PC-3 (cell line): Measurements from ENCODE around the gene RUFY2. TPM values are rescaled to one million over a fixed set of nuclear protein-coding genes. Genes with fewer than 3 reads are reported as not detected.

Experiments
- ATAC-seq: fragments of 200-7000 bp; cut with Tn5 transposase; 2 replicates; pipeline ENCODE4 v1.9.1; 2020; ENCODE audit warnings: mild to moderate bottlenecking, moderate library complexity
- BruUV-seq: library from RNA; stranded (reverse); fragments of 400-500 nt; replicated peaks from 2 replicates; lab custom pipeline; 2021; lab: Mats Ljungman, UMichigan
- CTCF ChIA-PET: fragments of 300-600 bp; sonication (Branson Sonifier 250); formaldehyde crosslinking; loops from one replicate; lab custom pipeline; 2022; ENCODE audit warnings: antibody characterized with exemption; lab: Charles Lee
- POLR2A ChIA-PET: fragments of 300-600 bp; sonication (Branson Sonifier 250); formaldehyde crosslinking; loops from one replicate; lab custom pipeline; 2022; ENCODE audit warnings: antibody characterized with exemption; ENCODE audit not compliant: unreplicated experiment; lab: Charles Lee
- DNase-seq: peaks from one replicate; pipeline ENCODE4 v3.0.0-alpha.2; 2015
- H2AFZ ChIP-seq: fragments of 300-600 bp; sonication (generic); 2 replicates; pipeline ENCODE4 v1.6.0; 2016; ENCODE audit warnings: antibody characterized with exemption, low read length
- H3F3A ChIP-seq: fragments of 300-600 bp; sonication (generic); one replicate; pipeline ENCODE4 v1.6.0; 2017; ENCODE audit warnings: antibody characterized with exemption, low read length, control low read depth, mild to moderate bottlenecking; ENCODE audit not compliant: unreplicated experiment
- H3K27ac ChIP-seq: fragments of 300-600 bp; sonication (generic); 2 replicates; pipeline ENCODE4 v1.5.1; 2016; ENCODE audit warnings: mild to moderate bottlenecking, low read length
- H3K27me3 ChIP-seq: fragments of 300-600 bp; sonication (generic); 2 replicates; pipeline ENCODE4 v1.6.1; 2016; ENCODE audit warnings: low read length, mixed read lengths
- H3K36me3 ChIP-seq: fragments of 300-600 bp; sonication (generic); 2 replicates; pipeline ENCODE4 v1.6.1; 2016; ENCODE audit warnings: low read depth, mixed run types, low read length, mixed read lengths
- H3K4me1 ChIP-seq: fragments of 300-600 bp; sonication (generic); 2 replicates; pipeline ENCODE4 v1.5.1; 2016; ENCODE audit warnings: low read length; ENCODE audit not compliant: insufficient read depth
- H3K4me2 ChIP-seq: fragments of 300-600 bp; sonication (generic); 2 replicates; pipeline ENCODE4 v1.6.0; 2016; ENCODE audit warnings: low read length
- H3K4me3 ChIP-seq: fragments of 300-600 bp; sonication (generic); 2 replicates; pipeline ENCODE4 v1.5.1; 2016; ENCODE audit warnings: mild to moderate bottlenecking, low read length, mixed read lengths
- H3K79me2 ChIP-seq: fragments of 300-600 bp; sonication (generic); 2 replicates; pipeline ENCODE4 v1.6.1; 2017; ENCODE audit warnings: low read length, mixed read lengths
- H3K9ac ChIP-seq: fragments of 300-600 bp; sonication (generic); 2 replicates; pipeline ENCODE4 v1.6.0; 2016; ENCODE audit warnings: mild to moderate bottlenecking, low read length
- H3K9me2 ChIP-seq: fragments of 300-600 bp; sonication (generic); replicated peaks from 2 replicates; pipeline ENCODE4 v1.6.1; 2016; ENCODE audit warnings: mixed run types, low read length, mixed read lengths
- H3K9me3 ChIP-seq: fragments of 300-600 bp; sonication (generic); 2 replicates; pipeline ENCODE4 v1.6.1; 2016; ENCODE audit warnings: low read length, mixed read lengths
- H4K20me1 ChIP-seq: fragments of 300-600 bp; sonication (generic); 2 replicates; pipeline ENCODE4 v1.6.1; 2016; ENCODE audit warnings: low read length, mixed read lengths
- EZH2 ChIP-seq: fragments of 300-600 bp; sonication (generic); IDR thresholded peaks from one replicate; pipeline ENCODE4 v1.6.1; 2017; ENCODE audit warnings: antibody characterized with exemption, mild to moderate bottlenecking, low read length; ENCODE audit not compliant: unreplicated experiment
- EZH2phosphoT487 ChIP-seq: fragments of 300-600 bp; sonication (generic); IDR thresholded peaks from 2 replicates; pipeline ENCODE4 v1.6.1; 2018; ENCODE audit warnings: mild to moderate bottlenecking, antibody characterized with exemption, low read length, borderline replicate concordance
- intact Hi-C: fragments of 100-400 bp; cut with micrococcal nuclease; formaldehyde crosslinking; loops from 2 replicates; pipeline ENCODE4 v1.9.0; 2023
- total RNA-seq: library from RNA; depleted of rRNA; stranded (reverse); fragments of >200 nt; gene quantifications from 2 replicates; pipeline ENCODE4 v1.2.3, GENCODE V29; 2014
- TF ChIP-seq, protein P1 (sequence below): fragments of 300-600 bp; sonication (generic); conservative IDR thresholded peaks from 2 replicates; pipeline ENCODE4 v1.5.1; 2017; ENCODE audit warnings: antibody characterized with exemption, low read depth, mild to moderate bottlenecking, low read length

Gene RUFY2
- total RNA-seq, 1 experiment from 2014 or later = 18.3 TPM

GRCh38 chr10:68305854-68306253, 101.2 kb downstream of the RUFY2 start:
- no peak for ATAC-seq
- no peak overlapping the region for H2AFZ ChIP-seq

GRCh38 chr10:68303849-68304412, 103.1 kb downstream of the RUFY2 start:
- H3K4me3 ChIP-seq = no peak overlapping the region
- CTCF ChIA-PET = interaction anchor here (0.6 to 4.0 kb wide), 2 partner anchors 91 to 547 kb away, joined by 3 to 130 read pairs; no protein-coding TSS in a partner anchor
- H3K9me2 ChIP-seq = no peaks in the 10 kb centered on the region
- POLR2A ChIA-PET = no interaction called here
- ATAC-seq (no peak), DNase-seq (no peak)
- intact Hi-C loops = loop anchor here (2.0 kb wide), 1 partner anchor 83 kb away; no protein-coding TSS in a partner anchor
- no peak overlapping the region for H3K27ac ChIP-seq
- no peaks in the 10 kb centered on the region for H3K79me2 ChIP-seq
- H3K9me3 ChIP-seq = no peaks in the 10 kb centered on the region
- no TSS peak for BruUV-seq
- TF ChIP-seq EZH2 = no peak
- no peak for TF ChIP-seq EZH2phosphoT487
- TF ChIP-seq, protein P1, sequence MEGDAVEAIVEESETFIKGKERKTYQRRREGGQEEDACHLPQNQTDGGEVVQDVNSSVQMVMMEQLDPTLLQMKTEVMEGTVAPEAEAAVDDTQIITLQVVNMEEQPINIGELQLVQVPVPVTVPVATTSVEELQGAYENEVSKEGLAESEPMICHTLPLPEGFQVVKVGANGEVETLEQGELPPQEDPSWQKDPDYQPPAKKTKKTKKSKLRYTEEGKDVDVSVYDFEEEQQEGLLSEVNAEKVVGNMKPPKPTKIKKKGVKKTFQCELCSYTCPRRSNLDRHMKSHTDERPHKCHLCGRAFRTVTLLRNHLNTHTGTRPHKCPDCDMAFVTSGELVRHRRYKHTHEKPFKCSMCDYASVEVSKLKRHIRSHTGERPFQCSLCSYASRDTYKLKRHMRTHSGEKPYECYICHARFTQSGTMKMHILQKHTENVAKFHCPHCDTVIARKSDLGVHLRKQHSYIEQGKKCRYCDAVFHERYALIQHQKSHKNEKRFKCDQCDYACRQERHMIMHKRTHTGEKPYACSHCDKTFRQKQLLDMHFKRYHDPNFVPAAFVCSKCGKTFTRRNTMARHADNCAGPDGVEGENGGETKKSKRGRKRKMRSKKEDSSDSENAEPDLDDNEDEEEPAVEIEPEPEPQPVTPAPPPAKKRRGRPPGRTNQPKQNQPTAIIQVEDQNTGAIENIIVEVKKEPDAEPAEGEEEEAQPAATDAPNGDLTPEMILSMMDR = no peak
- H3K9ac ChIP-seq = no peak overlapping the region
- H3F3A ChIP-seq = no peaks in the 10 kb centered on the region
- H3K4me2 ChIP-seq = no peak overlapping the region
- peaks cover 8% of the 10 kb centered on the region; the same call in 1 of the 2 replicates for H3K4me1 ChIP-seq
- no peak overlapping the region for H2AFZ ChIP-seq
- no peaks in the 10 kb centered on the region for H3K36me3 ChIP-seq
- no peaks in the 10 kb centered on the region for H3K27me3 ChIP-seq
- no peaks in the 10 kb centered on the region for H4K20me1 ChIP-seq

More at GRCh38 chr10:68305854-68306253, 101.2 kb downstream of the RUFY2 start:
- Histone ChIP-seq H3K27ac (no peak overlapping the region), H3K4me1 (peaks cover 8% of the 10 kb centered on the region; the same call in 1 of the 2 replicates), H3K27me3 (no peaks in the 10 kb centered on the region), H3K79me2 (no peaks in the 10 kb centered on the region), H3K4me3 (no peak overlapping the region), H3K9ac (no peak overlapping the region), H3K9me2 (no peaks in the 10 kb centered on the region), H4K20me1 (no peaks in the 10 kb centered on the region), H3K9me3 (no peaks in the 10 kb centered on the region), H3K4me2 (no peak overlapping the region), H3F3A (no peaks in the 10 kb centered on the region), H3K36me3 (no peaks in the 10 kb centered on the region)
- intact Hi-C loops = no loop called here
- ChIA-PET POLR2A (no interaction called here), CTCF (interaction anchor here (1.0 to 1.8 kb wide), 2 partner anchors 93 to 218 kb away, joined by 3 to 12 read pairs; no protein-coding TSS in a partner anchor)
- no TSS peak for BruUV-seq
- TF ChIP-seq EZH2 (no peak), EZH2phosphoT487 (no peak)
- TF ChIP-seq, protein P1 = no peak
- no peak for DNase-seq

DNA sequence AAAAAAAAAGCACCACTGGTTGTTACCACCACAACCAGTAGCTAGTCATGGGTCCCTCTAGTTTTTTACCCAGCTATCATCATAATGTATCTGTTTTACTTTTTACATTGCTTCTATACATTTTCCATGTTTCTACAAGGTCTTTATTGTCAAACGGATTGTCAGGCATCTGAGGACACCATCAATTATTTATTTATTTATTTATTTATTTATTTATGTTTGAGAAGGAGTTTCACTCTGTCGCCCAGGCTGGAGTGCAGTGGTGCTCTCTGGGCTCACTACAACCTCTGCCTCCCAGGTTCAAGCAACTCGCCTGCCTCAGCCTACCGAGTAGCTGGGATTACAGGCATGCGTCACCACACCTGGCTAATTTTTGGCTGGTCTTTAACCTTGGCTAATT, 104.2 kb downstream of the RUFY2 start:
- H3K9me2 ChIP-seq = no peaks in the 10 kb centered on the region
- no peaks in the 10 kb centered on the region for H3K36me3 ChIP-seq
- DNase-seq (no peak), ATAC-seq (no peak)
- BruUV-seq = no TSS peak
- H3K27ac ChIP-seq = no peak overlapping the region
- H3K9ac ChIP-seq = no peak overlapping the region
- no peak overlapping the region for H2AFZ ChIP-seq
- H4K20me1 ChIP-seq = no peaks in the 10 kb centered on the region
- TF ChIP-seq EZH2 (no peak), EZH2phosphoT487 (no peak)
- TF ChIP-seq, protein P1 = no peak
- H3K4me1 ChIP-seq = peaks cover 8% of the 10 kb centered on the region; the same call in 1 of the 2 replicates
- no peaks in the 10 kb centered on the region for H3K9me3 ChIP-seq
- H3K79me2 ChIP-seq = no peaks in the 10 kb centered on the region
- H3K27me3 ChIP-seq = no peaks in the 10 kb centered on the region
- H3K4me3 ChIP-seq = no peak overlapping the region
- intact Hi-C loops = loop anchor here (1.0 to 2.0 kb wide), 5 partner anchors 82 to 448 kb away; no protein-coding TSS in a partner anchor
- ChIA-PET CTCF (interaction anchor here (0.6 to 4.0 kb wide), 2 partner anchors 81 to 90 kb away, joined by 5 to 130 read pairs; no protein-coding TSS in a partner anchor), POLR2A (interaction anchor here (0.6 kb wide), 1 partner anchor 1345 kb away, joined by 19 read pairs; no protein-coding TSS in a partner anchor)
- H3F3A ChIP-seq = no peaks in the 10 kb centered on the region
- no peak overlapping the region for H3K4me2 ChIP-seq
